H9 (cell line): ENCODE data around the gene PCDHGA10. TPM values are rescaled to one million over a fixed set of nuclear protein-coding genes. Genes with fewer than 3 reads are reported as not detected.

Source experiments
- DNase-seq: peaks from one replicate; pipeline ENCODE4 v3.0.0-alpha.2; 2017
- H2AFZ ChIP-seq: one replicate; pipeline ENCODE4 v1.6.1; 2013; ENCODE audit warnings: mild to moderate bottlenecking, low read length, control low read depth, moderate library complexity
- H2AK5ac ChIP-seq: 2 replicates; pipeline ENCODE4 v1.6.1; 2013; ENCODE audit warnings: low read length, control low read depth, mixed read lengths; ENCODE audit not compliant: insufficient read length
- H2BK120ac ChIP-seq: one replicate; pipeline ENCODE4 v1.6.1; 2013; ENCODE audit warnings: low read depth, mild to moderate bottlenecking, low read length, control low read depth, inconsistent platforms; ENCODE audit not compliant: poor library complexity, severe bottlenecking
- H2BK12ac ChIP-seq: 2 replicates; pipeline ENCODE4 v1.6.1; 2013; ENCODE audit warnings: low read length, control low read depth, mixed read lengths, low read depth; ENCODE audit not compliant: insufficient read length
- H2BK15ac ChIP-seq: 2 replicates; pipeline ENCODE4 v1.6.1; 2013; ENCODE audit warnings: low read depth, low read length, control low read depth
- H2BK20ac ChIP-seq: one replicate; pipeline ENCODE4 v1.6.1; 2013; ENCODE audit warnings: low read depth, mild to moderate bottlenecking, low read length, control low read depth, inconsistent platforms; ENCODE audit not compliant: poor library complexity, severe bottlenecking
- H2BK5ac ChIP-seq: 2 replicates; pipeline ENCODE4 v1.6.1; 2013; ENCODE audit warnings: low read length, control low read depth, mixed read lengths; ENCODE audit not compliant: insufficient read length
- H3K14ac ChIP-seq: 2 replicates; pipeline ENCODE4 v1.6.1; 2013; ENCODE audit warnings: low read length, control low read depth; ENCODE audit not compliant: insufficient read depth
- H3K18ac ChIP-seq: 2 replicates; pipeline ENCODE4 v1.6.1; 2013; ENCODE audit warnings: low read depth, mild to moderate bottlenecking, mixed read lengths, low read length, control low read depth; ENCODE audit not compliant: insufficient read length
- H3K23ac ChIP-seq: 2 replicates; pipeline ENCODE4 v1.6.1; 2013; ENCODE audit warnings: low read length, control low read depth, mixed read lengths, low read depth; ENCODE audit not compliant: insufficient read length
- H3K23me2 ChIP-seq: 2 replicates; pipeline ENCODE4 v1.6.1; 2013; ENCODE audit warnings: low read depth, mild to moderate bottlenecking, mixed read lengths, low read length, control low read depth; ENCODE audit not compliant: insufficient read length, poor library complexity, severe bottlenecking
- H3K27ac ChIP-seq: 2 replicates; pipeline ENCODE4 v1.5.1; 2013; ENCODE audit warnings: low read length, control low read depth, mixed read lengths, low read depth; ENCODE audit not compliant: insufficient read length
- H3K27me3 ChIP-seq: 2 replicates; pipeline ENCODE4 v1.6.1; 2013; ENCODE audit warnings: low read length, control low read depth, inconsistent platforms; ENCODE audit not compliant: insufficient read depth
- H3K4ac ChIP-seq: 2 replicates; pipeline ENCODE4 v1.6.1; 2013; ENCODE audit warnings: low read depth, mild to moderate bottlenecking, control low read depth, inconsistent platforms, low read length, moderate library complexity
- H3K4me1 ChIP-seq: 2 replicates; pipeline ENCODE4 v1.6.1; 2013; ENCODE audit warnings: low read length, control low read depth, inconsistent platforms; ENCODE audit not compliant: insufficient read depth
- H3K4me2 ChIP-seq: 2 replicates; pipeline ENCODE4 v1.6.1; 2013; ENCODE audit warnings: low read length, control low read depth, mixed read lengths; ENCODE audit not compliant: insufficient read length, insufficient read depth
- H3K56ac ChIP-seq: 2 replicates; pipeline ENCODE4 v1.6.1; 2013; ENCODE audit warnings: low read depth, mild to moderate bottlenecking, mixed read lengths, low read length, control low read depth; ENCODE audit not compliant: insufficient read length
- H3K79me1 ChIP-seq: 2 replicates; pipeline ENCODE4 v1.6.1; 2013; ENCODE audit warnings: low read depth, mild to moderate bottlenecking, moderate library complexity, low read length, control low read depth, inconsistent platforms; ENCODE audit not compliant: insufficient read depth, poor library complexity, severe bottlenecking
- H3K79me2 ChIP-seq: 2 replicates; pipeline ENCODE4 v1.6.1; 2013; ENCODE audit warnings: low read length, control low read depth, inconsistent platforms; ENCODE audit not compliant: insufficient read depth
- H3K9ac ChIP-seq: 2 replicates; pipeline ENCODE4 v1.6.1; 2013; ENCODE audit warnings: low read length, control low read depth, mixed read lengths; ENCODE audit not compliant: insufficient read length; ENCODE audit errors: extremely low read depth
- H3K9me3 ChIP-seq: one replicate; pipeline ENCODE4 v1.6.1; 2013; ENCODE audit warnings: low read depth, low read length, inconsistent platforms; ENCODE audit not compliant: control insufficient read depth
- H3T11ph ChIP-seq: one replicate; pipeline ENCODE4 v1.6.1; 2013; ENCODE audit warnings: mild to moderate bottlenecking, low read length, control low read depth, inconsistent platforms
- H4K20me1 ChIP-seq: one replicate; pipeline ENCODE4 v1.6.1; 2013; ENCODE audit not compliant: control insufficient read depth, insufficient read length, insufficient read depth
- H4K5ac ChIP-seq: 2 replicates; pipeline ENCODE4 v1.6.1; 2013; ENCODE audit warnings: low read depth, mild to moderate bottlenecking, mixed read lengths, low read length, control low read depth; ENCODE audit not compliant: insufficient read length
- H4K8ac ChIP-seq: replicated peaks from 2 replicates; pipeline ENCODE4 v1.6.1; 2013; ENCODE audit warnings: low read length, control low read depth, mixed read lengths, low read depth; ENCODE audit not compliant: insufficient read length
- H4K91ac ChIP-seq: 2 replicates; pipeline ENCODE4 v1.6.1; 2013; ENCODE audit warnings: low read depth, mild to moderate bottlenecking, moderate library complexity, mixed read lengths, low read length, control low read depth; ENCODE audit not compliant: insufficient read length
- H3K27ac Mint-ChIP-seq, 3 experiments: 2 replicates in 2 of 3; 3 replicates in 1 of 3; pipeline ENCODE4 v1.8.0; 2020 to 2021; ENCODE audit warnings: mixed read lengths in 3 of 3, mild to moderate bottlenecking in 1 of 3, moderate library complexity in 1 of 3
- H3K27me3 Mint-ChIP-seq: 2 replicates; pipeline ENCODE4 v1.8.0; 2021; ENCODE audit warnings: low read depth, mild to moderate bottlenecking, moderate library complexity, mixed read lengths
- H3K36me3 Mint-ChIP-seq, 3 experiments: 2 replicates in 2 of 3; 3 replicates in 1 of 3; pipeline ENCODE4 v1.8.0; 2020 to 2021; ENCODE audit warnings: low read depth in 3 of 3, mixed read lengths in 3 of 3; ENCODE audit not compliant: insufficient read depth in 1 of 3
- H3K4me1 Mint-ChIP-seq, 2 experiments: 2 replicates each; pipeline ENCODE4 v1.8.0; 2020; ENCODE audit warnings: mixed read lengths in 2 of 2
- H3K4me3 Mint-ChIP-seq, 2 experiments: 2 replicates in 1 of 2; 3 replicates in 1 of 2; pipeline ENCODE4 v1.8.0; 2020 to 2021; ENCODE audit warnings: mild to moderate bottlenecking in 2 of 2, mixed read lengths in 2 of 2, moderate library complexity in 1 of 2
- H3K9me3 Mint-ChIP-seq, 2 experiments: 2 replicates in 1 of 2; 3 replicates in 1 of 2; pipeline ENCODE4 v1.8.0; 2020; ENCODE audit warnings: mild to moderate bottlenecking in 2 of 2, mixed read lengths in 2 of 2, moderate library complexity in 1 of 2
- WGBS: extraction: QIAGEN DNeasy Blood & Tissue Kit; methylation state at CpG from one replicate; pipeline ENCODE4 v1.1.7; 2013; ENCODE audit warnings: missing lambda C conversion rate, low lambda C conversion rate, mixed read lengths; ENCODE audit not compliant: insufficient read length; ENCODE audit errors: extremely low coverage; 5-methylcytosine and 5-hydroxymethylcytosine counted together
- total RNA-seq: library from RNA; stranded (reverse); gene quantifications from 2 replicates; pipeline ENCODE4 v1.2.1, GENCODE V29; 2021
- TF ChIP-seq, protein P1 (sequence below): fragments of 200-600 bp; sonication (generic); conservative IDR thresholded peaks from 3 replicates; pipeline ENCODE4 v1.8.0; 2021; ENCODE audit warnings: antibody characterized with exemption, mild to moderate bottlenecking

PCDHGA10 gene
- total RNA-seq, 1 experiment from 2014 or later: 15.1 TPM

DNA sequence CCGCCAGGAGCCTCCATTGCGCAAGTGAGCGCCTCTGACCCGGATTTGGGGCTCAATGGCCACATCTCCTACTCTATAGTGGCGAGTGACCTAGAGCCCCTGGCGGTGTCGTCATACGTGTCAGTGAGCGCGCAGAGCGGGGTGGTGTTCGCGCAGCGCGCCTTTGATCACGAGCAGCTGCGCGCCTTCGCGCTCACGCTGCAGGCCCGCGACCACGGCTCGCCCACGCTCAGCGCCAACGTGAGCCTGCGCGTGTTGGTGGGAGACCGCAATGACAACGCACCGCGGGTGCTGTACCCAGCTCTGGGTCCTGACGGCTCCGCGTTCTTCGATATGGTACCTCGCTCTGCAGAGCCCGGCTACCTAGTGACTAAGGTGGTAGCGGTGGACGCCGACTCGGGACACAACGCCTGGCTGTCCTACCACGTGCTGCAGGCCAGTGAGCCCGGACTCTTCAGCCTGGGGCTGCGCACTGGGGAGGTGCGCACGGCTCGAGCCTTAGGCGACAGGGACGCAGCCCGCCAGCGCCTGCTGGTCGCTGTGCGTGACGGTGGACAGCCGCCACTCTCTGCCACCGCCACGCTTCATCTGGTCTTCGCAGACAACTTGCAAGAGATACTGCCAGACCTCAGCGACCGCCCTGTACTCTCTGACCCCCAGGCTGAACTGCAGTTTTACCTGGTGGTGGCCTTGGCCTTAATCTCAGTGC lies 3.0 kb upstream of the PCDHGA10 start:
- no peak overlapping the region for H3K4me3 Mint-ChIP-seq
- H4K91ac ChIP-seq: no peak overlapping the region
- DNase-seq: no peak

More for the DNA sequence above, 3.0 kb upstream of the PCDHGA10 start:
- H3K79me2 ChIP-seq: no peaks in the 10 kb centered on the region
- no peak overlapping the region for H2BK20ac ChIP-seq
- no peak overlapping the region for H4K5ac ChIP-seq
- H3K4ac ChIP-seq: no peak overlapping the region
- H2BK5ac ChIP-seq: no peak overlapping the region
- no peak overlapping the region for H2BK12ac ChIP-seq
- no peak overlapping the region; the same call in 1 of the 2 replicates for H3K14ac ChIP-seq
- peaks cover 25% of the 10 kb centered on the region for H3K27me3 Mint-ChIP-seq
- no peak overlapping the region for H3K23ac ChIP-seq
- no peak overlapping the region for H3K27ac Mint-ChIP-seq
- H3K4me1 Mint-ChIP-seq: peaks cover 12 to 14% of the 10 kb centered on the region in 2 experiments
- peaks cover 19 to 35% (median 29%) of the 10 kb centered on the region in 3 experiments for H3K36me3 Mint-ChIP-seq
- no peaks in the 10 kb centered on the region; the same call in 1 of the 2 replicates for H3K27me3 ChIP-seq
- no peaks in the 10 kb centered on the region for H3K79me1 ChIP-seq
- no peak overlapping the region for H2AFZ ChIP-seq
- H3K9me3 ChIP-seq: no peaks in the 10 kb centered on the region
- H3K4me2 ChIP-seq: no peak overlapping the region
- no peak overlapping the region for H2BK15ac ChIP-seq
- no peak overlapping the region for H3K18ac ChIP-seq
- TF ChIP-seq, protein P1, sequence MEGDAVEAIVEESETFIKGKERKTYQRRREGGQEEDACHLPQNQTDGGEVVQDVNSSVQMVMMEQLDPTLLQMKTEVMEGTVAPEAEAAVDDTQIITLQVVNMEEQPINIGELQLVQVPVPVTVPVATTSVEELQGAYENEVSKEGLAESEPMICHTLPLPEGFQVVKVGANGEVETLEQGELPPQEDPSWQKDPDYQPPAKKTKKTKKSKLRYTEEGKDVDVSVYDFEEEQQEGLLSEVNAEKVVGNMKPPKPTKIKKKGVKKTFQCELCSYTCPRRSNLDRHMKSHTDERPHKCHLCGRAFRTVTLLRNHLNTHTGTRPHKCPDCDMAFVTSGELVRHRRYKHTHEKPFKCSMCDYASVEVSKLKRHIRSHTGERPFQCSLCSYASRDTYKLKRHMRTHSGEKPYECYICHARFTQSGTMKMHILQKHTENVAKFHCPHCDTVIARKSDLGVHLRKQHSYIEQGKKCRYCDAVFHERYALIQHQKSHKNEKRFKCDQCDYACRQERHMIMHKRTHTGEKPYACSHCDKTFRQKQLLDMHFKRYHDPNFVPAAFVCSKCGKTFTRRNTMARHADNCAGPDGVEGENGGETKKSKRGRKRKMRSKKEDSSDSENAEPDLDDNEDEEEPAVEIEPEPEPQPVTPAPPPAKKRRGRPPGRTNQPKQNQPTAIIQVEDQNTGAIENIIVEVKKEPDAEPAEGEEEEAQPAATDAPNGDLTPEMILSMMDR: no peak
- H3K27ac ChIP-seq: no peak overlapping the region
- WGBS: no CpG with 5 or more reads among the region's 64 CpGs
- no peaks in the 10 kb centered on the region for H4K20me1 ChIP-seq
- H3T11ph ChIP-seq: no peak overlapping the region
- H3K9ac ChIP-seq: no peak overlapping the region
- peaks cover 28 to 36% of the 10 kb centered on the region in 2 experiments for H3K9me3 Mint-ChIP-seq
- H4K8ac ChIP-seq: no peak overlapping the region
- H3K4me1 ChIP-seq: no peaks in the 10 kb centered on the region
- peaks cover 5% of the 10 kb centered on the region for H3K23me2 ChIP-seq
- H3K56ac ChIP-seq: no peak overlapping the region
- H2AK5ac ChIP-seq: no peak overlapping the region
- H2BK120ac ChIP-seq: no peak overlapping the region
